Mesendoderm (in vitro differentiated cells): ENCODE data around the gene SKP1.

Experiments
- DNase-seq: peaks from one replicate; pipeline ENCODE4 v3.0.0; 2013
- H2AK5ac ChIP-seq: 2 replicates; pipeline ENCODE4 v1.6.1; 2013; ENCODE audit warnings: low read length, inconsistent platforms
- H2BK120ac ChIP-seq: 2 replicates; pipeline ENCODE4 v1.6.1; 2013; ENCODE audit warnings: low read depth, mild to moderate bottlenecking, low read length, moderate library complexity, mixed read lengths
- H2BK15ac ChIP-seq: replicated peaks from 2 replicates; pipeline ENCODE4 v1.6.1; 2013; ENCODE audit warnings: low read depth, mild to moderate bottlenecking, moderate library complexity
- H2BK5ac ChIP-seq: 2 replicates; pipeline ENCODE4 v1.6.1; 2013; ENCODE audit warnings: low read length, inconsistent platforms
- H3K18ac ChIP-seq: 2 replicates; pipeline ENCODE4 v1.6.1; 2013; ENCODE audit warnings: mild to moderate bottlenecking, low read length, mixed read lengths
- H3K23ac ChIP-seq: one replicate; pipeline ENCODE4 v1.6.1; 2013; ENCODE audit warnings: low read length
- H3K27ac ChIP-seq: 2 replicates; pipeline ENCODE4 v1.5.1; 2013; ENCODE audit warnings: low read depth, mild to moderate bottlenecking, inconsistent platforms, low read length, moderate library complexity
- H3K27me3 ChIP-seq: 2 replicates; pipeline ENCODE4 v1.6.1; 2013; ENCODE audit warnings: low read length, control low read depth, mild to moderate bottlenecking, inconsistent platforms; ENCODE audit not compliant: insufficient read depth, poor library complexity
- H3K36me3 ChIP-seq: 2 replicates; pipeline ENCODE4 v1.6.1; 2013; ENCODE audit warnings: low read length, inconsistent platforms; ENCODE audit not compliant: control insufficient read depth, insufficient read depth
- H3K4ac ChIP-seq: one replicate; pipeline ENCODE4 v1.6.1; 2013; ENCODE audit warnings: low read depth, mild to moderate bottlenecking, low read length, moderate library complexity
- H3K4me1 ChIP-seq: 2 replicates; pipeline ENCODE4 v1.6.1; 2013; ENCODE audit warnings: low read depth, low read length, inconsistent platforms; ENCODE audit not compliant: control insufficient read depth
- H3K4me2 ChIP-seq: 2 replicates; pipeline ENCODE4 v1.6.1; 2013; ENCODE audit warnings: low read length
- H3K4me3 ChIP-seq: 2 replicates; pipeline ENCODE4 v1.5.1; 2013; ENCODE audit warnings: mild to moderate bottlenecking, low read length
- H3K56ac ChIP-seq: one replicate; pipeline ENCODE4 v1.6.1; 2013; ENCODE audit warnings: low read length
- H3K79me1 ChIP-seq: 2 replicates; pipeline ENCODE4 v1.6.1; 2013; ENCODE audit warnings: low read length, inconsistent platforms
- H3K79me2 ChIP-seq: 2 replicates; pipeline ENCODE4 v1.6.1; 2013; ENCODE audit warnings: mild to moderate bottlenecking, low read length; ENCODE audit not compliant: control insufficient read depth, insufficient read depth
- H3K9ac ChIP-seq: 2 replicates; pipeline ENCODE4 v1.6.1; 2013; ENCODE audit warnings: low read length, inconsistent platforms
- H4K5ac ChIP-seq: one replicate; pipeline ENCODE4 v1.6.1; 2013; ENCODE audit warnings: low read length
- H4K8ac ChIP-seq: one replicate; pipeline ENCODE4 v1.6.1; 2013; ENCODE audit warnings: low read depth, mild to moderate bottlenecking, control low read depth, low read length, moderate library complexity
- WGBS: extraction: QIAGEN DNeasy Blood & Tissue Kit; methylation state at CpG from one replicate; pipeline ENCODE4 v1.1.7; 2013; ENCODE audit warnings: low lambda C conversion rate, missing lambda C conversion rate; ENCODE audit not compliant: insufficient coverage; ENCODE audit errors: extremely low coverage; 5-methylcytosine and 5-hydroxymethylcytosine counted together

The SKP1 gene

GRCh38 chr5:134184155-134185135 lies 7.7 kb upstream of the SKP1 start:
- H3K9ac ChIP-seq, result no peak overlapping the region
- no peak overlapping the region for H4K5ac ChIP-seq
- H3K4me2 ChIP-seq, result no peak overlapping the region
- H4K8ac ChIP-seq, result no peak overlapping the region
- no peak overlapping the region for H3K4me3 ChIP-seq
- no peaks in the 10 kb centered on the region for H3K27me3 ChIP-seq
- H3K36me3 ChIP-seq, result no peaks in the 10 kb centered on the region
- H2BK120ac ChIP-seq, result no peak overlapping the region
- H3K56ac ChIP-seq, result no peak overlapping the region
- H3K4ac ChIP-seq, result no peak overlapping the region
- H2AK5ac ChIP-seq, result no peak overlapping the region
- H2BK5ac ChIP-seq, result no peak overlapping the region
- no peak overlapping the region for H3K18ac ChIP-seq
- no peaks in the 10 kb centered on the region for H3K79me2 ChIP-seq
- H3K79me1 ChIP-seq, result no peaks in the 10 kb centered on the region
- peak; percentile 82 for DNase-seq
- no peak overlapping the region for H3K27ac ChIP-seq
- no peak overlapping the region for H2BK15ac ChIP-seq
- H3K4me1 ChIP-seq, result no peaks in the 10 kb centered on the region
- no peak overlapping the region for H3K23ac ChIP-seq
- no CpG with 5 or more reads among the region's 11 CpGs for WGBS

GRCh38 chr5:134183481-134183880 lies 6.7 kb upstream of the SKP1 start:
- Histone ChIP-seq H2AK5ac (no peak overlapping the region), H3K4ac (no peak overlapping the region), H3K4me1 (no peaks in the 10 kb centered on the region), H2BK120ac (no peak overlapping the region), H3K36me3 (no peaks in the 10 kb centered on the region), H4K5ac (no peak overlapping the region), H3K79me2 (no peaks in the 10 kb centered on the region), H3K27me3 (no peaks in the 10 kb centered on the region), H3K4me3 (no peak overlapping the region), H3K4me2 (no peak overlapping the region), H3K18ac (no peak overlapping the region), H3K79me1 (no peaks in the 10 kb centered on the region), H3K9ac (no peak overlapping the region), H3K27ac (no peak overlapping the region), H3K23ac (no peak overlapping the region), H3K56ac (no peak overlapping the region), H4K8ac (no peak overlapping the region), H2BK5ac (no peak overlapping the region), H2BK15ac (no peak overlapping the region)
- no peak for DNase-seq

- DNase-seq, result no peak
- Histone ChIP-seq H3K23ac (no peak overlapping the region), H2BK120ac (no peak overlapping the region), H2BK5ac (no peak overlapping the region), H4K8ac (no peak overlapping the region), H3K4me3 (no peak overlapping the region), H3K27ac (no peak overlapping the region), H3K27me3 (no peaks in the 10 kb centered on the region), H3K79me2 (peaks cover 31% of the 10 kb centered on the region), H2BK15ac (no peak overlapping the region), H3K56ac (no peak overlapping the region), H3K9ac (no peak overlapping the region), H3K4me2 (no peak overlapping the region), H3K4ac (peak overlapping the region; percentile 89), H3K4me1 (peaks cover 3% of the 10 kb centered on the region), H2AK5ac (no peak overlapping the region), H3K79me1 (peaks cover 4% of the 10 kb centered on the region), H3K36me3 (peaks cover 1% of the 10 kb centered on the region), H4K5ac (no peak overlapping the region), H3K18ac (no peak overlapping the region)
- no CpG with 5 or more reads among the region's 3 CpGs for WGBS
Observed at GRCh38 chr5:134178096-134178419, 1.3 kb upstream of the SKP1 start.

DNA sequence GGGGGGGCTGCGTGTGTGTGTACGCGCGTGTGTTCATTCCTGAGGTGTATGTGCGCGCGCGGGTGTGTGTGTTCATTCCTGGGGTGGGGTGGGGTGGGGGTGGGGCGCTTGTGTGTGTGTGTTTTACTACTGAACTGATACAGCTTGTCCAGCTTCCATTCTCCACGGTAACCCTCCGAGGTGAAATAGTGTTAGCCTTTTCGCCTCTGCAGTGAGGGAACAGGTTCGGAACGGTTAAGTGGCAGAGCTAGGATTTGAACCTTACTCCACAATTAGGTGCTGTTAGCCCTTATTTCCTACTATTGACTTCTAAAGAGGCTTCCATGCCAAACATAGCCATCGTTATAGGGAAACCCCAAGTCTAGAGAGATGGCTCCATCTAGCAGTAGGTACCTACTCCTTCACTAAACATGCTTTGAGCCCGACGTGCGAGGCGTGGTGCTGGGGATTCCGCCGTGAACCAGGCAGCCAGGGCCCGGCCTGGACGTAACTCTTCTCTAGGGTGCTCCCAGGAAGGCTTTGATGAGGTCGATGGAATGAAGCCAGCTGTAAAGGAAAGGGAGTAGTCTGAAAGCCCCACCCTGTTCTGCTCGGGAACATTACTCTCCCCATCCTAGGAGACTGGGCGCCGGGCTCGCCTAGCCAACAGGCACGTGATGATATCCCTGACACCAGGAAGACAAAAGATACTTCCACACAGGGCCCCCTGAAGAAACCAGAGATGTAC lies 782 bp upstream of the SKP1 start:
- Histone ChIP-seq H3K27me3 (no peaks in the 10 kb centered on the region), H2BK5ac (no peak overlapping the region), H3K27ac (peak overlapping the region; percentile 51), H3K79me1 (peaks cover 4% of the 10 kb centered on the region), H3K36me3 (peaks cover 1% of the 10 kb centered on the region), H3K4ac (peak overlapping the region; percentile 89), H4K8ac (no peak overlapping the region), H2BK120ac (no peak overlapping the region), H3K4me1 (peaks cover 3% of the 10 kb centered on the region), H2BK15ac (no peak overlapping the region), H3K56ac (peak overlapping the region; percentile 95), H3K23ac (no peak overlapping the region), H3K4me2 (peak overlapping the region; percentile 85), H3K18ac (peak overlapping the region; percentile 76), H3K9ac (peak overlapping the region; percentile 96), H3K4me3 (peak overlapping the region; percentile 60), H2AK5ac (peak overlapping the region; percentile 98), H3K79me2 (peaks cover 33% of the 10 kb centered on the region), H4K5ac (peak overlapping the region; percentile 100)
- WGBS, result no CpG with 5 or more reads among the region's 29 CpGs
- DNase-seq, result peak; percentile 26

- no peak overlapping the region for H2BK15ac ChIP-seq
- H4K5ac ChIP-seq, result no peak overlapping the region
- peaks cover 6% of the 10 kb centered on the region for H3K79me1 ChIP-seq
- H2BK5ac ChIP-seq, result no peak overlapping the region
- WGBS, result no CpG with 5 or more reads among the region's 31 CpGs
- peak overlapping the region; percentile 96 for H3K9ac ChIP-seq
- H3K27me3 ChIP-seq, result no peaks in the 10 kb centered on the region
- H3K23ac ChIP-seq, result peak overlapping the region; percentile 11
- peaks cover 3% of the 10 kb centered on the region for H3K36me3 ChIP-seq
- H3K4me1 ChIP-seq, result peaks cover 3% of the 10 kb centered on the region
- H3K18ac ChIP-seq, result peak overlapping the region; percentile 7
- H2AK5ac ChIP-seq, result no peak overlapping the region
- peak overlapping the region; percentile 88 for H3K4me2 ChIP-seq
- peak overlapping the region; percentile 91 for H3K4me3 ChIP-seq
- peak overlapping the region; percentile 99 for H3K56ac ChIP-seq
- H2BK120ac ChIP-seq, result no peak overlapping the region
- H3K27ac ChIP-seq, result peak overlapping the region; percentile 97
- peaks cover 41% of the 10 kb centered on the region for H3K79me2 ChIP-seq
- H3K4ac ChIP-seq, result no peak overlapping the region
- peak; percentile 42 for DNase-seq
- H4K8ac ChIP-seq, result no peak overlapping the region
Observed at GRCh38 chr5:134175921-134176510, 734 bp downstream of the SKP1 start.
